Right lobe of liver (tissue), 6 donors: ENCODE measurements around the gene AP3D1. TPM values are rescaled to one million over a fixed set of nuclear protein-coding genes. Genes with fewer than 3 reads are reported as not detected.
A peak's percentile ranks its signal among the peaks of the same experiment; 100 is the strongest.
"Not testable (repeated sequence)": the region's sequence is repeated elsewhere in the genome, so short reads cannot be mapped to it uniquely, and the experiment has no call there.

Experiments used
- ATAC-seq, 4 donors: fragments of 200-7000 bp; cut with Tn5 transposase; one replicate each; pipeline ENCODE4 v1.9.1; 2020; ENCODE audit warnings: mild to moderate bottlenecking in 4 of 4, moderate library complexity in 4 of 4
- DNase-seq, 3 donors: peaks; one replicate each; pipeline ENCODE4 v3.0.0-alpha.2; 2020
- H3K27ac ChIP-seq, 3 donors: fragments of 200-600 bp; one replicate each; pipeline ENCODE4 v1.8.0; 2022
- H3K27me3 ChIP-seq, 2 donors: fragments of 200-600 bp; one replicate each; pipeline ENCODE4 v1.8.0; 2022
- H3K36me3 ChIP-seq, 4 donors: fragments of 200-600 bp; sonication (generic) in 1 of 4; one replicate each; pipeline versions ENCODE4 v1.5.1 to v1.8.0; 2017 to 2022; ENCODE audit warnings: control low read depth in 1 of 4
- H3K4me1 ChIP-seq, 4 donors: fragments of 200-600 bp; sonication (generic) in 1 of 4; one replicate each; pipeline versions ENCODE4 v1.5.1 to v1.8.0; 2017 to 2022; ENCODE audit warnings: control low read depth in 1 of 4
- H3K4me3 ChIP-seq, 3 donors: fragments of 200-600 bp; one replicate each; pipeline ENCODE4 v1.8.0; 2022
- H3K9me3 ChIP-seq, 4 donors: fragments of 200-600 bp; sonication (generic) in 1 of 4; one replicate each; pipeline versions ENCODE4 v1.5.1 to v1.8.0; 2017 to 2022; ENCODE audit warnings: control low read depth in 1 of 4
- POLR2A ChIP-seq: fragments of 450-650 bp; IDR thresholded peaks from one replicate; pipeline ENCODE4 v1.6.1; 2017; ENCODE audit warnings: antibody characterized with exemption, mild to moderate bottlenecking
- WGBS: methylation state at CpG from one replicate; pipeline ENCODE4 v1.1.6; 2018; ENCODE audit warnings: low coverage, low lambda C conversion rate; ENCODE audit not compliant: insufficient coverage; ENCODE audit errors: missing lambda C conversion rate; 5-methylcytosine and 5-hydroxymethylcytosine counted together
- intact Hi-C, 2 donors: fragments of 100-400 bp; cut with DNase I; formaldehyde crosslinking; loops; one replicate each; pipeline versions ENCODE4 v1.11.2 to v1.14.1; 2022
- total RNA-seq, 6 experiments: library from RNA; depleted of rRNA in 2 of 6; stranded (reverse); fragments of >200 nt in 2 of 6; fragmentation: NEBNext Ultra II Directional in 3 of 6; extraction: Animal tissue kit (Norgen Biotek cat#: 25700) in 3 of 6; gene quantifications; one replicate each; pipeline versions ENCODE4 v1.1.0 to v1.2.4, GENCODE V29; 2016 to 2023
- TF ChIP-seq, protein P1 (sequence below), 4 donors: fragments of 200-600 bp in 3 of 4; fragments of 450-650 bp in 1 of 4; IDR thresholded peaks; one replicate each; pipeline versions ENCODE4 v1.5.1 to v1.8.0; 2016 to 2022; ENCODE audit warnings: antibody characterized with exemption in 4 of 4, mild to moderate bottlenecking in 2 of 4
- donor health status: DM: no; HTN: yes; CAD: no.
- donor health status: DM: no; HTN: no; CAD: no.
- donor health status: DM: no; HTN: no; CAD: no.
- donor health status: DM: no; HTN: yes; CAD: no.
- donor health status: DM: no; HTN: yes; CAD: no.

AP3D1 gene
- total RNA-seq, 6 experiments from 2014 or later = 55.5 to 99.0 (median 65.5) TPM

DNA sequence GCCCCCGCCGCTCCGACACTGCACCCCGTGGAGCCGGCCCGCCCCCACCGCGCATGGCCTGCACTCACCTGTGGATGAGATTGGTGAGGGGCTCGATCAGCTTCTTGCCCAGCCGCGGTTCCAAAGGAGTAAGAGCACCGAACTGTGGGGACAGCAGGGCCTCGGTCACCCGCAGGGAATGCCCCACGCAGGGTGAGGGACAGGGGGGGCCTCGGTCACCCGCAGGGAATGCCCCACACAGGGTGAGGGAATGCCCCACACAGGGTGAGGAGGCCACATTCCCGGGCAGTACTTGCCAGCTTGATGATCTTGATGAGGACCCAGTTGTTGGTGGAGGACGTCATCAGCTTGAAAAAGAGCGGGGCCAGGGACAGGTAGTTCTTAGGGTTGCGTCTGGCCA is 22.3 kb downstream of the AP3D1 start:
- H3K4me1 ChIP-seq = peaks cover 0 to 15% (median 4%) of the 10 kb centered on the region in 4 donors

DNA sequence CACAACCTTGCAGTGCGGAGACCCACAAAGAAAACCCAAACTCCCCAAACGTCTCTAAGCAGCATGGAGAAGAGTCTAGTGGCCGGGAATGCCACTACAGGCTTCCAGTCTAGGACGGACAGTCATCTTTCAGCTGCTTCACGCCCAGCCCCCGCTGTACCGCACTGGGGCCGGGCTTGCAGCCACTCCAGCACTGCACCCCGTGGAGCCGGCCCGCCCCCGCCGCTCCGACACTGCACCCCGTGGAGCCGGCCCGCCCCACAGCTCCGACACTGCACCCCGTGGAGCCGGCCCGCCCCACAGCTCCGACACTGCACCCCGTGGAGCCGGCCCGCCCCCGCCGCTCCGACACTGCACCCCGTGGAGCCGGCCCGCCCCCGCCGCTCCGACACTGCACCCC is 23.1 kb downstream of the AP3D1 start:
- DNase-seq, H3K27ac ChIP-seq, ATAC-seq, H3K9me3 ChIP-seq, intact Hi-C loops, H3K27me3 ChIP-seq, H3K4me3 ChIP-seq, H3K4me1 ChIP-seq: not testable (repeated sequence)
- 93% methylated on average over 6 of the region's 34 CpGs for WGBS
- peaks cover 0 to 64% (median 19%) of the 10 kb centered on the region in 4 donors for H3K36me3 ChIP-seq

More for the DNA sequence above, 22.3 kb downstream of the AP3D1 start:
- Histone ChIP-seq H3K9me3 (no peaks in the 10 kb centered on the region), H3K27me3 (no peaks in the 10 kb centered on the region), H3K4me3 (no peak overlapping the region), H3K27ac (no peak overlapping the region), H3K36me3 (peaks cover 0 to 59% (median 15%) of the 10 kb centered on the region in 4 donors)
- intact Hi-C loops = no loop called here
- ATAC-seq = no peak
- no peak for DNase-seq
- TF ChIP-seq POLR2A = no peak
- TF ChIP-seq, protein P1, sequence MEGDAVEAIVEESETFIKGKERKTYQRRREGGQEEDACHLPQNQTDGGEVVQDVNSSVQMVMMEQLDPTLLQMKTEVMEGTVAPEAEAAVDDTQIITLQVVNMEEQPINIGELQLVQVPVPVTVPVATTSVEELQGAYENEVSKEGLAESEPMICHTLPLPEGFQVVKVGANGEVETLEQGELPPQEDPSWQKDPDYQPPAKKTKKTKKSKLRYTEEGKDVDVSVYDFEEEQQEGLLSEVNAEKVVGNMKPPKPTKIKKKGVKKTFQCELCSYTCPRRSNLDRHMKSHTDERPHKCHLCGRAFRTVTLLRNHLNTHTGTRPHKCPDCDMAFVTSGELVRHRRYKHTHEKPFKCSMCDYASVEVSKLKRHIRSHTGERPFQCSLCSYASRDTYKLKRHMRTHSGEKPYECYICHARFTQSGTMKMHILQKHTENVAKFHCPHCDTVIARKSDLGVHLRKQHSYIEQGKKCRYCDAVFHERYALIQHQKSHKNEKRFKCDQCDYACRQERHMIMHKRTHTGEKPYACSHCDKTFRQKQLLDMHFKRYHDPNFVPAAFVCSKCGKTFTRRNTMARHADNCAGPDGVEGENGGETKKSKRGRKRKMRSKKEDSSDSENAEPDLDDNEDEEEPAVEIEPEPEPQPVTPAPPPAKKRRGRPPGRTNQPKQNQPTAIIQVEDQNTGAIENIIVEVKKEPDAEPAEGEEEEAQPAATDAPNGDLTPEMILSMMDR (IDR thresholded peaks at IDR 0.05) = no peak
- WGBS = no CpG with 5 or more reads among the region's 21 CpGs

DNA sequence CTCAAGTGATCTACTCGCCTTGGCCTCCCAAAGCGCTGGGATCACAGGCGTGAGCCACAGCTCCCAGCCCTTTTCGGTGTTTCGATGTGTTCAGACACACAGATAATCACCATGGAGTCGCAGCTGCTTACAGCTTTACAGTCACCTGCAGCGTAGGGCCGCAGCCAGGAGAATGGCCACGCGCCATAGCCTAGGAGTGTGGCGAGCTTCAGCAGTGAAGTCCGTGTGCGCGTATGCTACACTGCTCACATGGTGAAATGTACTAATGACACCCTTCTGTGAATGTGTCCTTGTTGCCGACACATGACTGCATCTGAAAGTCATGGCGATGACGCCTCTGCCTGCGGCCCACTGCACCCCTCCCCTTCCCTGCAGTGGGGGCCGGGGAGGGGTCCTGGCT is 23.6 kb downstream of the AP3D1 start:
- DNase-seq (no peak), ATAC-seq (no peak)
- Histone ChIP-seq H3K4me3 (no peak overlapping the region), H3K9me3 (no peaks in the 10 kb centered on the region), H3K36me3 (peaks cover 0 to 69% (median 23%) of the 10 kb centered on the region in 4 donors), H3K27ac (no peak overlapping the region), H3K4me1 (peaks cover 0 to 3% (median 1%) of the 10 kb centered on the region in 4 donors), H3K27me3 (no peaks in the 10 kb centered on the region)
- intact Hi-C loops = no loop called here
- WGBS = 71% methylated on average over 4 of the region's 19 CpGs
- no peak for TF ChIP-seq POLR2A
- TF ChIP-seq, protein P1 (IDR thresholded peaks at IDR 0.05) = no peak

DNA sequence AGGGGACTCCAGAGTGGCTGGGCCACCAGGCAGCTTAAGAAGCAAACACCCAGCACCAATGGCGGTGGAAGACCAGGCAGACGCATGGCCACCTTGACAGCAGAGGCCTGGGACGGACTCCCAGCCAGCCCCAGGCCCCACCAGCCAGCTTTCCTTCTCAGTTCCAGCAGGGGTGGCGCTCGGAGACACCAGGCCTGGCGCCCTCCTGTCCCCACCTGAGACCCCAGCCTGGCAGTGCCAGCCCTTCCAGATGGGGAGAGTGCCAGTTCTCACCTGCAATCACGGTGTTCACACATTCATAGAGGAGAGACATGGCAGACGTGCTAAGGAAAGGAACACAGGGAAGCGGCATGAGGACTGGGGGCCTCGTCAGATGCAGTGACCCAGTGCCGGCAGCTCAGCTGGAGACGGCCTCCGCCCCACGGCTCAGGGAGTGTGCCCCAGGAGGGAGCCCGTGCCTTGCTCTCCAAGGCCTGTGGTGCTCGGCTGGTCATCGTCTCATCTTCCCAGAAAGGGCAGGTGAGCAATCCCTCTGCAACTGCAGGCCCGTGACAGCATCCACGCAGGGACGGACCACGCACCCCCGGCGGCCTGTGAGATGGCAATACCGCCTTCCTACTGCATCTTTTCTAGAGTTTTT is 24.4 kb downstream of the AP3D1 start:
- TF ChIP-seq POLR2A = no peak
- TF ChIP-seq, protein P1 (IDR thresholded peaks at IDR 0.05) = no peak
- intact Hi-C loops = no loop called here
- no peaks in the 10 kb centered on the region for H3K9me3 ChIP-seq
- H3K36me3 ChIP-seq = peaks cover 0 to 68% (median 26%) of the 10 kb centered on the region in 4 donors
- no peaks in the 10 kb centered on the region for H3K27me3 ChIP-seq
- no peaks in the 10 kb centered on the region for H3K4me1 ChIP-seq
- ATAC-seq (no peak), DNase-seq (no peak)
- 97% methylated on average over 6 of the region's 24 CpGs for WGBS
- H3K4me3 ChIP-seq = no peak overlapping the region
- H3K27ac ChIP-seq = no peak overlapping the region

DNA sequence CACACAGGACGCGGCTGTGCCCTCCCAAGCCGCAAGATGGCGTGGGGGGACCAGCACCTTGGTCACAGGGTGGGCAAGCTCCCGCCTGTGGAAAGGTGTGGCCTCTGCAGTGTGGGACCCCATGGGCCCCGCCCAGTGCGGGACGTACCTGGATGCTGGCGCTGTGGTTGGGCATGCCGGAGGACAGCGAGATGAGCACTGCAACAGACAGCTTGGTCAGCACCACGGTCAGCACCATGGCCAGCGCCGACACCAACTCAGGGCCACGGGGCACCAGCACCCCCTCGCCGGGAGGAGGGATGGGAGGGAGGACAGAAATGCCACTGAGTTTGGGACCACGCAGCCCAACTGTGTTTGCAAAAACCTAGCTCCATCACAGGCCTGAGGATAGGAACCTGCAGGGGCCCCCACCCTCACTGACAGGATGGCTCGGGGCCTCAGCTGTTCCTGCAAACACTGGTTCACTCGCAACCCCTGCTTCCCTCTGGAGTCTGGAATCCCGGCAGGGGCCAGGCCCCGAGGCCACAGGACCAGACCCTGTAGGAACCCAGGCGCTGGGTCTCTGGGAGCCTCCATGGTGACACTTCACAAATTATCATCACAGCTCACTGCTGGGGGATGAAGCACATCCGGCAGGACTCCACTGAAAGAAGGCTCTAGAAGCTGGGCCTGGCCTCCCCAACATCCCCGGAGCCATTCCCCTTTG is 27.5 kb downstream of the AP3D1 start:
- Histone ChIP-seq H3K4me1 (no peaks in the 10 kb centered on the region), H3K4me3 (no peak overlapping the region), H3K9me3 (no peaks in the 10 kb centered on the region), H3K27me3 (no peaks in the 10 kb centered on the region), H3K27ac (no peak overlapping the region), H3K36me3 (peaks cover 0 to 67% (median 38%) of the 10 kb centered on the region in 4 donors)
- no peak for TF ChIP-seq POLR2A
- TF ChIP-seq, protein P1 (IDR thresholded peaks at IDR 0.05) = no peak
- peak in 1 of 3 donors; percentile 23 for DNase-seq
- peak in 3 of 4 donors; percentile 12 to 27 (median 14) for ATAC-seq
- intact Hi-C loops = no loop called here
- WGBS = 64% methylated on average over 2 of the region's 25 CpGs
